Measurements from ENCODE around the gene CCR3. TPM values are rescaled to one million over a fixed set of nuclear protein-coding genes. Genes with fewer than 3 reads are reported as not detected.

CCR3 gene
- total RNA-seq, 2 donors from 2014 or later, result not detected

DNA sequence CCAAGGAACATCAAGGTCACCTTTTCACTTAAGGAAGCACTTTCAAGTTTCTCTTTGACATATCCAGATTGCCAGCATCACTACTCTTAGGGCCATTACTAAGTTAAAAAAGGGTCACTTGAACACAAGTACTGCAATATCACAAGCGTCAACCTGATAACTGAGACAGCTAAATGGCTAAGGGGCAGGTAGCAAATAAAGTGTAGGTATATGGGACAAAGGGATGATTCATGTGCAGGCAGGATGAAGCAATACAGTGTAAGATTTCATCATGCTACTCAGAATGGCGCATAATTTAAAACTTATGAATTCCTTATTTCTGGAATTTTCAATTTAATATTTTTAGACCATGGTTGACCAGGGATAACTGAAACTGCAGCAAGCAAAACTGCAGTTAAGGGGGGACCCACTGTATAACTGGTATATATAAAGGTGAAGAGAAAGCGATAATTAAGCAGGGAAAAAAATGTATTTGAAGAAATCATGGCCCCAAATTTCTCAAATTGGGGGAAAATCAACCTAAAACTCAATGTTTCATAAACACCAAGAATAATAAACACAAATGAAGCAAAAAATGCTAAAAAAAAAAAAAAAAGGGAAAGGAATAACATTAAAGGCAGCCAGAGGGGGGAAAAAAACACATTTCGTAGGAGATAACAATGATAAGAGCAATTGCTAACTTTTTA lies 47.2 kb upstream of the CCR3 start:
- Mint-ChIP-seq H3K36me3 (ENCODE audit: low read depth) (peaks cover 2% of the 10 kb centered on the region), H3K4me1 (no peaks in the 10 kb centered on the region), H3K27me3 (ENCODE audit: insufficient read depth) (peaks cover 4% of the 10 kb centered on the region), H3K4me3 (no peak overlapping the region), H3K9me3 (peaks cover 24% of the 10 kb centered on the region), H3K27ac (no peak overlapping the region)
- H3K9me3 ChIP-seq (ENCODE audit: control insufficient read depth, low read length), result peaks cover 18% of the 10 kb centered on the region
- DNase-seq, result no peak
- TF ChIP-seq, protein P1, sequence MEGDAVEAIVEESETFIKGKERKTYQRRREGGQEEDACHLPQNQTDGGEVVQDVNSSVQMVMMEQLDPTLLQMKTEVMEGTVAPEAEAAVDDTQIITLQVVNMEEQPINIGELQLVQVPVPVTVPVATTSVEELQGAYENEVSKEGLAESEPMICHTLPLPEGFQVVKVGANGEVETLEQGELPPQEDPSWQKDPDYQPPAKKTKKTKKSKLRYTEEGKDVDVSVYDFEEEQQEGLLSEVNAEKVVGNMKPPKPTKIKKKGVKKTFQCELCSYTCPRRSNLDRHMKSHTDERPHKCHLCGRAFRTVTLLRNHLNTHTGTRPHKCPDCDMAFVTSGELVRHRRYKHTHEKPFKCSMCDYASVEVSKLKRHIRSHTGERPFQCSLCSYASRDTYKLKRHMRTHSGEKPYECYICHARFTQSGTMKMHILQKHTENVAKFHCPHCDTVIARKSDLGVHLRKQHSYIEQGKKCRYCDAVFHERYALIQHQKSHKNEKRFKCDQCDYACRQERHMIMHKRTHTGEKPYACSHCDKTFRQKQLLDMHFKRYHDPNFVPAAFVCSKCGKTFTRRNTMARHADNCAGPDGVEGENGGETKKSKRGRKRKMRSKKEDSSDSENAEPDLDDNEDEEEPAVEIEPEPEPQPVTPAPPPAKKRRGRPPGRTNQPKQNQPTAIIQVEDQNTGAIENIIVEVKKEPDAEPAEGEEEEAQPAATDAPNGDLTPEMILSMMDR (conservative IDR thresholded peaks at IDR 0.05), result no peak
- no peak overlapping the region for H3K9ac ChIP-seq (ENCODE audit: extremely low read depth, low read length, poor library complexity, severe bottlenecking)
- no peaks in the 10 kb centered on the region for H3K4me1 ChIP-seq (ENCODE audit: control insufficient read depth, insufficient read depth, low read length)
- H3K36me3 ChIP-seq (ENCODE audit: control insufficient read depth, insufficient read depth, low read length), result no peaks in the 10 kb centered on the region
- H3K4me3 ChIP-seq (ENCODE audit: low read length), result no peak overlapping the region
- WGBS, 2 experiments (ENCODE audit: insufficient coverage in 1 of 2, insufficient read length in 1 of 2), result 92 to 96% methylated on average over 2 to 4 of the region's 4 CpGs
- no peaks in the 10 kb centered on the region for H3K27me3 ChIP-seq (ENCODE audit: control insufficient read depth, insufficient read depth, low read length, poor library complexity, severe bottlenecking)
- no peak overlapping the region for H3K27ac ChIP-seq (ENCODE audit: low read depth, low read length)

DNA sequence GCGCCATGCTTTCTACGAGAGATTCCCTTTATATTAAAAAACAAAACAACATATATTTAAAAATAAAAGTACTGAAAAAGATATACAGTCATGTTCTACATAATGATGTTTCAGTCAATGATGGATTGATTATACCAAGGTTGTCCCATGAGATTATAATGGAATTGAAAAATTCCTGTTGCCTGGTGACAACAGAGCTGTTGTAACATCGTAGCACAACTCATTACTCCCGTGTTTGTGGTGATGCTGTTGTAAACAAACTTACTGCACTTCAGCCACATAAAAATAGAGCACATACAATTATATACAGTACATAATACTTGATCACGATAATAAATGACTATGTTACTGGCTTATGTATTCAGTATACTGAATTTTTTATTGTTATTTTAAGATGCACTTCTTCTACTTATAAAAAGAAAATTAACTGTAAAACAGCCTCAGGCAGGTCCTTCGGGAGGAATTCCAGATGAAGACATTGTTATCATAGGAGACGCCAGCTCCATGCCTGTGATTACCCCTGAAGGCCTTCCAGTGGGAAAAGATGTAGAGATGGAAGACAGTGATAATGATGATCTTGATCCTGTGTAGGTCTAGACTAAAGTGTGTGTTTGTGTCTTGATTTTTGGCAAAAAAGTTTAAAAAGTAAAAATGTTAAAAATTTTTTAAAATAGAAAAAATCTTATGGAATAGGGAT lies 45.9 kb upstream of the CCR3 start:
- H3K27me3 Mint-ChIP-seq (ENCODE audit: insufficient read depth), result peaks cover 4% of the 10 kb centered on the region
- H3K9ac ChIP-seq (ENCODE audit: extremely low read depth, low read length, poor library complexity, severe bottlenecking), result no peak overlapping the region
- no peaks in the 10 kb centered on the region for H3K27me3 ChIP-seq (ENCODE audit: control insufficient read depth, insufficient read depth, low read length, poor library complexity, severe bottlenecking)
- H3K36me3 ChIP-seq (ENCODE audit: control insufficient read depth, insufficient read depth, low read length), result no peaks in the 10 kb centered on the region
- H3K4me3 ChIP-seq (ENCODE audit: low read length), result no peak overlapping the region
- no peaks in the 10 kb centered on the region for H3K4me1 Mint-ChIP-seq
- no peak overlapping the region for H3K27ac Mint-ChIP-seq
- no peak for DNase-seq
- peaks cover 24% of the 10 kb centered on the region for H3K9me3 Mint-ChIP-seq
- H3K9me3 ChIP-seq (ENCODE audit: control insufficient read depth, low read length), result peaks cover 18% of the 10 kb centered on the region
- TF ChIP-seq, protein P1 (conservative IDR thresholded peaks at IDR 0.05), result no peak
- WGBS, 2 experiments (ENCODE audit: insufficient coverage in 1 of 2, insufficient read length in 1 of 2), result 87 to 96% methylated on average over 3 to 4 of the region's 7 CpGs
- H3K36me3 Mint-ChIP-seq (ENCODE audit: low read depth), result peaks cover 2% of the 10 kb centered on the region
- H3K4me3 Mint-ChIP-seq, result no peak overlapping the region
- no peak overlapping the region for H3K27ac ChIP-seq (ENCODE audit: low read depth, low read length)
- H3K4me1 ChIP-seq (ENCODE audit: control insufficient read depth, insufficient read depth, low read length), result no peaks in the 10 kb centered on the region

DNA sequence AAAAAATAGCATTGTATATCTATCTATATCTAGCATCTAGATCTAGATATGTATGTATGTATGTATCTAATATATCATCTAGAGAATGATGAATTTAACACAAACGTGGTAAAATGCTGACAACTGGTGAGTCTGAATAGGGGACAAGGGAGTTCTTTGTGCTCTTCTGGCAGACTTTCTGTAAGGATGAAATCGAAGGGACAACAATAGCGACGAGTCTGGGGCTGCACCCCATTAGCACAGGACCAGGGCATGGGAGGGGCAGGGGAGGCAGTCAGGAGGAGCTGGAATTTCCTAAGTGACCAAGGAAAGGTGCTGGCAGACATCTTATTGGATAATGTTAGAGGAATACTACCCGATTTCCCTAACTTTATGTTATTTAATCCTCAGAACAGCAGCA lies 42.0 kb upstream of the CCR3 start:
- H3K4me1 Mint-ChIP-seq, result no peaks in the 10 kb centered on the region
- DNase-seq, result no peak
- Histone ChIP-seq H3K4me3 (ENCODE audit: low read length) (no peak overlapping the region), H3K36me3 (ENCODE audit: control insufficient read depth, insufficient read depth, low read length) (no peaks in the 10 kb centered on the region), H3K9ac (ENCODE audit: extremely low read depth, low read length, poor library complexity, severe bottlenecking) (no peak overlapping the region), H3K27ac (ENCODE audit: low read depth, low read length) (no peak overlapping the region), H3K9me3 (ENCODE audit: control insufficient read depth, low read length) (peaks cover under 1% of the 10 kb centered on the region), H3K4me1 (ENCODE audit: control insufficient read depth, insufficient read depth, low read length) (no peaks in the 10 kb centered on the region), H3K27me3 (ENCODE audit: control insufficient read depth, insufficient read depth, low read length, poor library complexity, severe bottlenecking) (no peaks in the 10 kb centered on the region)
- H3K4me3 Mint-ChIP-seq, result no peak overlapping the region
- WGBS, 2 experiments (ENCODE audit: insufficient coverage in 1 of 2, insufficient read length in 1 of 2), result 86 to 87% methylated on average over 2 to 5 of the region's 5 CpGs
- no peaks in the 10 kb centered on the region for H3K27me3 Mint-ChIP-seq (ENCODE audit: insufficient read depth)
- H3K9me3 Mint-ChIP-seq, result peaks cover 2% of the 10 kb centered on the region
- H3K27ac Mint-ChIP-seq, result no peak overlapping the region
- TF ChIP-seq, protein P1 (conservative IDR thresholded peaks at IDR 0.05), result no peak
- peaks cover 2% of the 10 kb centered on the region for H3K36me3 Mint-ChIP-seq (ENCODE audit: low read depth)

Data from endodermal cell (in vitro differentiated cells).